ENCODE measurements around the gene ADORA2B. TPM values are rescaled to one million over a fixed set of nuclear protein-coding genes. Genes with fewer than 3 reads are reported as not detected.

Gene ADORA2B
- total RNA-seq, 1 donor from 2014 or later, result 0.35 TPM

Other genes starting within 250 kb of the ADORA2B start
- 3.5 TPM for gene ZNF286A, start 245.4 kb upstream of the ADORA2B start, total RNA-seq
- gene TBC1D26, start 212.8 kb upstream of the ADORA2B start, total RNA-seq, result not detected
- 9.8 TPM for gene ZSWIM7, start 54.6 kb downstream of the ADORA2B start, total RNA-seq
- gene TTC19, start 54.7 kb downstream of the ADORA2B start, total RNA-seq, result 23.6 TPM